Measurements from ENCODE around the gene GRIN3B. TPM values are rescaled to one million over a fixed set of nuclear protein-coding genes. Genes with fewer than 3 reads are reported as not detected.

GRIN3B gene
- total RNA-seq, 1 experiment from 2014 or later: 0.11 TPM

DNA sequence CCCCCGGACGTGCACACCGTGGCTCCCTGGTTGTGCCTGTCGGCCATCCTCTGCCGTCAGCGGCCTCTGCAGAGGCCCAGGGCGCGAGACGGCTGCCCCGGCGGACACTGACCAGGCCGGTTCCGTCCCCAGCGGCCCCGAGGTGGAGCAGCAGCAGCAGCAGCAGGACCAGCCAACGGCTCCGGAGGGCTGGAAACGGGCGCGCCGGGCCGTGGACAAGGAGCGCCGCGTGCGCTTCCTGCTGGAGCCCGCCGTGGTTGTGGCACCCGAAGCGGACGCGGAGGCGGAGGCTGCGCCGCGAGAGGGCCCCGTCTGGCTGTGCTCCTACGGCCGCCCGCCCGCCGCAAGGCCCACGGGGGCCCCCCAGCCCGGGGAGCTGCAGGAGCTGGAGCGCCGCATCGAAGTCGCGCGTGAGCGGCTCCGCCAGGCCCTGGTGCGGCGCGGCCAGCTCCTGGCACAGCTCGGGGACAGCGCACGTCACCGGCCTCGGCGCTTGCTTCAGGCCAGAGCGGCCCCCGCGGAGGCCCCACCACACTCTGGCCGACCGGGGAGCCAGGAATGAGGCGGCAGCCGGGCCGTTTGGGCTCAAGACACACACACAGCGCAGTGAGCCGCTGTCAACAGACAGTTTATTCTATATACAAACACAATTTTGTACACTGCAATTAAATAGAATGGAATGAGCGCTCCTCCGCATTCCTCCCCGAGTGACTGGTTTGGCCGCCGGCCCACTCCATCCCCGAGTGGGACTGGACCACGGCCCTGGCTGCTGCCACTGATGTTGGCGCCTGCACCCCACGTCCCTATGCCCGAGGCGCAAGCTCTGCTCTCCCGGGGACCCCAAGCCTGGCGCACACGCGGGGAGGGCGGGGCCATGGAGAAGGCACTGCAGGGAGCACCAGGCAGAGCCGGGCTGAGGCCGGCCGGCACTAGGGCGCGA, 9.1 kb downstream of the GRIN3B start:
- Histone ChIP-seq H2AFZ (no peak overlapping the region), H3K27ac (no peak overlapping the region)
- CTCF ChIA-PET: no interaction called here

DNA sequence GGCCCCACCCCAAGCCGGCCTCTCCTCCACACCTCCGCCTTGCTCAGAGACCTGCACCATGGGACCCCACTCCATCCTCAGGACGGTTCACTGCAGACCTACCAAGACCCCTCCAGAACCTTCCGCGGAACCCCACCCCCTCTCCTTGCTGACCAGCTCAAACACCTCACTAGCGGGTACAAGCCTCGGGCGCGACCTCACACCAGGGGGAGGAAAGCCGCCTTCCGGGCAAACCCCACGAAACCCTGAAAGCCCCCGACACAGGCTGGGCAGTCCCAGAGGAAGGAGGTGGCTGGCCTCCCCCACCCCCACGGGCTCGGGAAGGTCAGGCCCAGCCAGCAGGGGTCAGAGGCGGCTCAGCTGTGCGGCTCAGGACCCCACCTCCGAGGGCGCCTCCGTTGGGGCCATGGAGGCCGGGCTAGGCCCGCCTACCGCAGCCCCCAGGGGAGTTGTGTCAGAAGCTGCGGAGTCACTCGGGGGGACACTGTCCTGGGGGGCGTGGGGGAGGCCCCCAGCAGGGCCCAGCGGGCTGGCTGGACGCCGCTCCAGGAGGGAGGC, 9.8 kb downstream of the GRIN3B start:
- Histone ChIP-seq H3K27me3 (ENCODE audit: insufficient read depth, low read depth) (no peaks in the 10 kb centered on the region), H3K4me2 (no peak overlapping the region), H3K4me1 (replicated peaks; ENCODE audit: insufficient read depth) (no peaks in the 10 kb centered on the region), H3K79me2 (ENCODE audit: low read depth) (peaks cover 11% of the 10 kb centered on the region), H3K9me3 (ENCODE audit: insufficient read depth, low read depth) (no peaks in the 10 kb centered on the region), H3F3A (ENCODE audit: insufficient read depth, low read depth) (peaks cover 8% of the 10 kb centered on the region; the same call in 1 of the 2 replicates), H2AFZ (no peak overlapping the region), H3K4me3 (no peak overlapping the region), H3K27ac (no peak overlapping the region), H3K36me3 (ENCODE audit: low read depth) (no peaks in the 10 kb centered on the region), H3K9me2 (ENCODE audit: insufficient read depth) (no peaks in the 10 kb centered on the region), H4K20me1 (ENCODE audit: insufficient read depth) (peaks cover 26% of the 10 kb centered on the region)
- ChIA-PET CTCF (no interaction called here), POLR2A (ENCODE audit: unreplicated experiment) (no interaction called here)
- no TSS peak for BruUV-seq (replicated peaks)
- TF ChIP-seq CTCF (conservative IDR thresholded peaks at IDR 0.05): no peak
- TF ChIP-seq EZH2 (IDR thresholded peaks at IDR 0.05; ENCODE audit: low read depth): no peak
- intact Hi-C loops (cut with micrococcal nuclease; ENCODE audit: unreplicated experiment): no loop called here
- no peak for DNase-seq

More for the DNA sequence above, 9.1 kb downstream of the GRIN3B start:
- H3K79me2 ChIP-seq (ENCODE audit: low read depth): peaks cover 4% of the 10 kb centered on the region; the same call in 1 of the 2 replicates
- H3K4me3 ChIP-seq: no peak overlapping the region
- intact Hi-C loops (cut with micrococcal nuclease; ENCODE audit: unreplicated experiment): no loop called here
- no peak for DNase-seq
- H3K4me1 ChIP-seq (replicated peaks; ENCODE audit: insufficient read depth): no peaks in the 10 kb centered on the region
- TSS peak; percentile 46 for BruUV-seq (replicated peaks)
- H4K20me1 ChIP-seq (ENCODE audit: insufficient read depth): peaks cover 19% of the 10 kb centered on the region
- no peak for TF ChIP-seq EZH2 (IDR thresholded peaks at IDR 0.05; ENCODE audit: low read depth)
- TF ChIP-seq CTCF (conservative IDR thresholded peaks at IDR 0.05): no peak
- H3K27me3 ChIP-seq (ENCODE audit: insufficient read depth, low read depth): no peaks in the 10 kb centered on the region
- no peak overlapping the region for H3K4me2 ChIP-seq
- H3F3A ChIP-seq (ENCODE audit: insufficient read depth, low read depth): peaks cover 8% of the 10 kb centered on the region; the same call in 1 of the 2 replicates
- no peaks in the 10 kb centered on the region for H3K9me3 ChIP-seq (ENCODE audit: insufficient read depth, low read depth)
- POLR2A ChIA-PET (ENCODE audit: unreplicated experiment): no interaction called here
- no peaks in the 10 kb centered on the region for H3K9me2 ChIP-seq (ENCODE audit: insufficient read depth)
- no peaks in the 10 kb centered on the region for H3K36me3 ChIP-seq (ENCODE audit: low read depth)

- Histone ChIP-seq H3K27ac (no peak overlapping the region), H3K4me3 (no peak overlapping the region), H3K36me3 (ENCODE audit: low read depth) (no peaks in the 10 kb centered on the region), H3K79me2 (ENCODE audit: low read depth) (peaks cover 19% of the 10 kb centered on the region), H3K27me3 (ENCODE audit: insufficient read depth, low read depth) (no peaks in the 10 kb centered on the region), H3K9me2 (ENCODE audit: insufficient read depth) (no peaks in the 10 kb centered on the region), H3K4me2 (no peak overlapping the region), H4K20me1 (ENCODE audit: insufficient read depth) (peaks cover 34% of the 10 kb centered on the region), H2AFZ (no peak overlapping the region), H3F3A (ENCODE audit: insufficient read depth, low read depth) (peaks cover 8% of the 10 kb centered on the region; the same call in 1 of the 2 replicates), H3K4me1 (replicated peaks; ENCODE audit: insufficient read depth) (no peaks in the 10 kb centered on the region), H3K9me3 (ENCODE audit: insufficient read depth, low read depth) (no peaks in the 10 kb centered on the region)
- DNase-seq: no peak
- intact Hi-C loops (cut with micrococcal nuclease; ENCODE audit: unreplicated experiment): no loop called here
- no peak for TF ChIP-seq CTCF (conservative IDR thresholded peaks at IDR 0.05)
- no peak for TF ChIP-seq EZH2 (IDR thresholded peaks at IDR 0.05; ENCODE audit: low read depth)
- no TSS peak for BruUV-seq (replicated peaks)
- ChIA-PET POLR2A (ENCODE audit: unreplicated experiment) (no interaction called here), CTCF (no interaction called here)
Measured at GRCh38 chr19:1010586-1011510, 10.6 kb downstream of the GRIN3B start.

All from PC-9 (cell line).